ENCODE measurements around the gene RUNX2.

The RUNX2 gene

GRCh38 chr6:45431317-45432065 is 103.4 kb downstream of the RUNX2 start:
- TF ChIP-seq MAX (IDR thresholded peaks at IDR 0.05) (no peak), CREB1 (IDR thresholded peaks at IDR 0.05; ENCODE audit: low read depth) (no peak), REST (IDR thresholded peaks at IDR 0.05; ENCODE audit: low read depth) (no peak), USF1 (IDR thresholded peaks at IDR 0.05) (no peak), NFIC (IDR thresholded peaks at IDR 0.05) (no peak), FOXM1 (IDR thresholded peaks at IDR 0.05; ENCODE audit: borderline replicate concordance, low read depth) (no peak), EP300 (IDR thresholded peaks at IDR 0.05; ENCODE audit: borderline replicate concordance) (no peak), TCF12 (IDR thresholded peaks at IDR 0.05; ENCODE audit: low read depth) (no peak), TEAD4 (IDR thresholded peaks at IDR 0.05) (no peak), TAF1 (IDR thresholded peaks at IDR 0.05; ENCODE audit: low read depth) (no peak), ZBTB7A (IDR thresholded peaks at IDR 0.05; ENCODE audit: low read depth) (no peak), YY1 (IDR thresholded peaks at IDR 0.05; ENCODE audit: low read depth) (no peak), RAD21 (IDR thresholded peaks at IDR 0.05; ENCODE audit: low read depth) (no peak), CEBPB (IDR thresholded peaks at IDR 0.05) (no peak), EGR1 (IDR thresholded peaks at IDR 0.05) (no peak)

GRCh38 chr6:45432977-45433376 is 104.8 kb downstream of the RUNX2 start:
- no peak for TF ChIP-seq EGR1 (IDR thresholded peaks at IDR 0.05)
- 0 out of 2 replicates have a peak, but pooled peaks have one; percentile 8 for TF ChIP-seq NFIC (IDR thresholded peaks at IDR 0.05)

GRCh38 chr6:45433533-45434380 is 105.6 kb downstream of the RUNX2 start:
- no peak for TF ChIP-seq CEBPB (IDR thresholded peaks at IDR 0.05)

- TF ChIP-seq MAX (IDR thresholded peaks at IDR 0.05) (no peak), TAF1 (IDR thresholded peaks at IDR 0.05; ENCODE audit: low read depth) (no peak), TCF12 (IDR thresholded peaks at IDR 0.05; ENCODE audit: low read depth) (no peak), RAD21 (IDR thresholded peaks at IDR 0.05; ENCODE audit: low read depth) (no peak), ZBTB7A (IDR thresholded peaks at IDR 0.05; ENCODE audit: low read depth) (no peak), NFIC (IDR thresholded peaks at IDR 0.05) (no peak), USF1 (IDR thresholded peaks at IDR 0.05) (no peak), EP300 (IDR thresholded peaks at IDR 0.05; ENCODE audit: borderline replicate concordance) (no peak), YY1 (IDR thresholded peaks at IDR 0.05; ENCODE audit: low read depth) (no peak), EGR1 (IDR thresholded peaks at IDR 0.05) (no peak), CEBPB (IDR thresholded peaks at IDR 0.05) (no peak), REST (IDR thresholded peaks at IDR 0.05; ENCODE audit: low read depth) (no peak), FOXM1 (IDR thresholded peaks at IDR 0.05; ENCODE audit: borderline replicate concordance, low read depth) (no peak), CREB1 (IDR thresholded peaks at IDR 0.05; ENCODE audit: low read depth) (no peak)
Measured at GRCh38 chr6:45434381-45434700, 106.2 kb downstream of the RUNX2 start.

GRCh38 chr6:45436544-45437438 is 108.7 kb downstream of the RUNX2 start:
- TF ChIP-seq MAX (IDR thresholded peaks at IDR 0.05) (no peak), USF1 (IDR thresholded peaks at IDR 0.05) (no peak), RAD21 (IDR thresholded peaks at IDR 0.05; ENCODE audit: low read depth) (no peak), NFIC (IDR thresholded peaks at IDR 0.05) (no peak), EGR1 (IDR thresholded peaks at IDR 0.05) (no peak), FOXM1 (IDR thresholded peaks at IDR 0.05; ENCODE audit: borderline replicate concordance, low read depth) (no peak), TAF1 (IDR thresholded peaks at IDR 0.05; ENCODE audit: low read depth) (no peak), CEBPB (IDR thresholded peaks at IDR 0.05) (no peak), ZBTB7A (IDR thresholded peaks at IDR 0.05; ENCODE audit: low read depth) (no peak)
